ENCODE measurements around the gene ERN1.

DNA sequence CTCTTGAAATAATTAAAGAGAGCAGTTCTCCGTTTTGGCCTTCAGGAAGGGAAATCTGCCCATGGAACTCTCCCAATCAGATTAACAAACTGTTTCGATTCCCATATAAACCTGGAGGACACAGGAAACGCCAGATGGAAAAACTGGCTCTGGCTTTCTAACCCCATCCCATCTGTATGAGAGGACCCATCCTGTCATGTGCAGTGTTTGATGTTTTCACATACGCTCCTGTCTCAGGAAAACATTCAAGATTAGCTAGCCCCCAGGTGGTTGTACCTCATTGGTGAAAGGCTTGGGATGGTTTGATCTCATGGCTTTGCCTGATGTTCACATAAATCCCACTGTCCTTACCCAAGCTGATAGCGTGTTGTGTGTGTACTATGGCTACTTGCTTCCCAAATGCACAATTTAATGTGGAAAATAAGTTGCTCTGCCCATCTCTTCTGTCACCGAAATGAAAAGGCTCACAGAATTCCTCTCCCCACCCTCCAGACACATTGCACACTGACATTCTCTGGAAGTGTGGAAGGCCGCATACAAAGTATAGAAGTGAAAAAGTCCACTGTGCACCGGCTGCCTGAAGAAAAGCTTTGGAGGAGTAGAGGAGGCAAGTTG is 18.2 kb upstream of the ERN1 start:
- TF ChIP-seq ARNT (IDR thresholded peaks at IDR 0.05), result no peak
- TF ChIP-seq EZH2 (conservative IDR thresholded peaks at IDR 0.05; ENCODE audit: low read depth, low read length), result no peak
- no peak for TF ChIP-seq AGO2 (optimal IDR thresholded peaks at IDR 0.05; ENCODE audit: low read depth, low read length)
- TF ChIP-seq ZNF121 (CRISPR knock-in tag; IDR thresholded peaks at IDR 0.05), result no peak
- no peak for TF ChIP-seq ZNF263 (CRISPR knock-in tag; IDR thresholded peaks at IDR 0.05)
- no peak for TF ChIP-seq JUN (CRISPR knock-in tag; IDR thresholded peaks at IDR 0.05)
- TF ChIP-seq, protein P1, sequence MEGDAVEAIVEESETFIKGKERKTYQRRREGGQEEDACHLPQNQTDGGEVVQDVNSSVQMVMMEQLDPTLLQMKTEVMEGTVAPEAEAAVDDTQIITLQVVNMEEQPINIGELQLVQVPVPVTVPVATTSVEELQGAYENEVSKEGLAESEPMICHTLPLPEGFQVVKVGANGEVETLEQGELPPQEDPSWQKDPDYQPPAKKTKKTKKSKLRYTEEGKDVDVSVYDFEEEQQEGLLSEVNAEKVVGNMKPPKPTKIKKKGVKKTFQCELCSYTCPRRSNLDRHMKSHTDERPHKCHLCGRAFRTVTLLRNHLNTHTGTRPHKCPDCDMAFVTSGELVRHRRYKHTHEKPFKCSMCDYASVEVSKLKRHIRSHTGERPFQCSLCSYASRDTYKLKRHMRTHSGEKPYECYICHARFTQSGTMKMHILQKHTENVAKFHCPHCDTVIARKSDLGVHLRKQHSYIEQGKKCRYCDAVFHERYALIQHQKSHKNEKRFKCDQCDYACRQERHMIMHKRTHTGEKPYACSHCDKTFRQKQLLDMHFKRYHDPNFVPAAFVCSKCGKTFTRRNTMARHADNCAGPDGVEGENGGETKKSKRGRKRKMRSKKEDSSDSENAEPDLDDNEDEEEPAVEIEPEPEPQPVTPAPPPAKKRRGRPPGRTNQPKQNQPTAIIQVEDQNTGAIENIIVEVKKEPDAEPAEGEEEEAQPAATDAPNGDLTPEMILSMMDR (CRISPR knock-in tag; IDR thresholded peaks at IDR 0.05), result no peak
- TF ChIP-seq ZBTB1 (CRISPR knock-in tag; IDR thresholded peaks at IDR 0.05; ENCODE audit: borderline replicate concordance), result no peak
- TF ChIP-seq, protein P2, sequence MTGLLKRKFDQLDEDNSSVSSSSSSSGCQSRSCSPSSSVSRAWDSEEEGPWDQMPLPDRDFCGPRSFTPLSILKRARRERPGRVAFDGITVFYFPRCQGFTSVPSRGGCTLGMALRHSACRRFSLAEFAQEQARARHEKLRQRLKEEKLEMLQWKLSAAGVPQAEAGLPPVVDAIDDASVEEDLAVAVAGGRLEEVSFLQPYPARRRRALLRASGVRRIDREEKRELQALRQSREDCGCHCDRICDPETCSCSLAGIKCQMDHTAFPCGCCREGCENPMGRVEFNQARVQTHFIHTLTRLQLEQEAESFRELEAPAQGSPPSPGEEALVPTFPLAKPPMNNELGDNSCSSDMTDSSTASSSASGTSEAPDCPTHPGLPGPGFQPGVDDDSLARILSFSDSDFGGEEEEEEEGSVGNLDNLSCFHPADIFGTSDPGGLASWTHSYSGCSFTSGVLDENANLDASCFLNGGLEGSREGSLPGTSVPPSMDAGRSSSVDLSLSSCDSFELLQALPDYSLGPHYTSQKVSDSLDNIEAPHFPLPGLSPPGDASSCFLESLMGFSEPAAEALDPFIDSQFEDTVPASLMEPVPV (CRISPR knock-in tag; IDR thresholded peaks at IDR 0.05), result no peak
- TF ChIP-seq, protein P3, sequence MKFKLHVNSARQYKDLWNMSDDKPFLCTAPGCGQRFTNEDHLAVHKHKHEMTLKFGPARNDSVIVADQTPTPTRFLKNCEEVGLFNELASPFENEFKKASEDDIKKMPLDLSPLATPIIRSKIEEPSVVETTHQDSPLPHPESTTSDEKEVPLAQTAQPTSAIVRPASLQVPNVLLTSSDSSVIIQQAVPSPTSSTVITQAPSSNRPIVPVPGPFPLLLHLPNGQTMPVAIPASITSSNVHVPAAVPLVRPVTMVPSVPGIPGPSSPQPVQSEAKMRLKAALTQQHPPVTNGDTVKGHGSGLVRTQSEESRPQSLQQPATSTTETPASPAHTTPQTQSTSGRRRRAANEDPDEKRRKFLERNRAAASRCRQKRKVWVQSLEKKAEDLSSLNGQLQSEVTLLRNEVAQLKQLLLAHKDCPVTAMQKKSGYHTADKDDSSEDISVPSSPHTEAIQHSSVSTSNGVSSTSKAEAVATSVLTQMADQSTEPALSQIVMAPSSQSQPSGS (CRISPR knock-in tag; IDR thresholded peaks at IDR 0.05), result no peak
- TF ChIP-seq KAT8 (CRISPR knock-in tag; IDR thresholded peaks at IDR 0.05), result no peak
- no peak for TF ChIP-seq SNRNP70 (IDR thresholded peaks at IDR 0.05; ENCODE audit: low read depth, low read length)
- TF ChIP-seq, protein P4, sequence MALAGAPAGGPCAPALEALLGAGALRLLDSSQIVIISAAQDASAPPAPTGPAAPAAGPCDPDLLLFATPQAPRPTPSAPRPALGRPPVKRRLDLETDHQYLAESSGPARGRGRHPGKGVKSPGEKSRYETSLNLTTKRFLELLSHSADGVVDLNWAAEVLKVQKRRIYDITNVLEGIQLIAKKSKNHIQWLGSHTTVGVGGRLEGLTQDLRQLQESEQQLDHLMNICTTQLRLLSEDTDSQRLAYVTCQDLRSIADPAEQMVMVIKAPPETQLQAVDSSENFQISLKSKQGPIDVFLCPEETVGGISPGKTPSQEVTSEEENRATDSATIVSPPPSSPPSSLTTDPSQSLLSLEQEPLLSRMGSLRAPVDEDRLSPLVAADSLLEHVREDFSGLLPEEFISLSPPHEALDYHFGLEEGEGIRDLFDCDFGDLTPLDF (CRISPR knock-in tag; IDR thresholded peaks at IDR 0.05), result no peak

Data from HepG2 (cell line).